HEK293 (cell line): Measurements from ENCODE around the gene PRDM10.

ENCODE experiments used
- CTCF ChIA-PET: fragments of 350-600 bp; formaldehyde crosslinking; extraction: SDS; loops from one replicate; lab custom pipeline; 2021; ENCODE audit warnings: antibody characterized with exemption; lab: Yijun Ruan, JAX
- POLR2A ChIA-PET: fragments of 300-600 bp; formaldehyde crosslinking; extraction: SDS; loops from one replicate; lab custom pipeline; 2020; ENCODE audit warnings: antibody characterized with exemption, inconsistent platforms; lab: Yijun Ruan, JAX
- H3K27ac ChIP-seq: fragments of 200-500 bp; sonication (Bioruptor generic); 2 replicates; pipeline ENCODE4 v1.5.1; 2014; ENCODE audit warnings: low read depth, low read length, control low read depth, inconsistent platforms; ENCODE audit errors: extremely low read depth
- H3K36me3 ChIP-seq, 2 experiments: fragments of 200-500 bp in 1 of 2; sonication (Bioruptor generic) in 1 of 2; 1 replicate in 1 of 2; 2 replicates in 1 of 2; pipeline ENCODE4 v1.5.1; 2014 to 2017; ENCODE audit warnings: inconsistent platforms in 2 of 2, low read length in 2 of 2; ENCODE audit not compliant: control insufficient read depth in 2 of 2, insufficient read depth in 1 of 2
- H3K4me1 ChIP-seq: fragments of 200-500 bp; sonication (Bioruptor generic); 2 replicates; pipeline ENCODE4 v1.5.1; 2014; ENCODE audit warnings: mild to moderate bottlenecking, low read length, inconsistent platforms; ENCODE audit not compliant: control insufficient read depth, insufficient read depth
- H3K4me3 ChIP-seq: 2 replicates; pipeline ENCODE4 v1.5.1; 2011; ENCODE audit warnings: low read depth, mild to moderate bottlenecking, control low read depth, low read length, moderate library complexity
- H3K9me3 ChIP-seq: fragments of 200-500 bp; sonication (Bioruptor generic); 2 replicates; pipeline ENCODE4 v1.5.1; 2014; ENCODE audit warnings: low read depth, low read length, inconsistent platforms; ENCODE audit not compliant: control insufficient read depth, insufficient read depth
- CTCF ChIP-seq: fragments of 450-650 bp; formaldehyde crosslinking; IDR thresholded peaks from 2 replicates; pipeline ENCODE4 v1.5.1; 2016; ENCODE audit warnings: missing biosample characterization, missing genetic modification characterization
- ELK4 ChIP-seq: IDR thresholded peaks from 2 replicates; pipeline ENCODE4 v1.6.1; 2011; ENCODE audit warnings: mild to moderate bottlenecking, low read depth, low read length, borderline replicate concordance
- FEZF1 ChIP-seq: fragments of 450-650 bp; formaldehyde crosslinking; IDR thresholded peaks from 2 replicates; pipeline ENCODE4 v1.5.1; 2016; ENCODE audit warnings: missing biosample characterization, missing genetic modification characterization
- GLI4 ChIP-seq: fragments of 450-650 bp; formaldehyde crosslinking; IDR thresholded peaks from 2 replicates; pipeline ENCODE4 v1.5.1; 2016; ENCODE audit warnings: missing biosample characterization, missing genetic modification characterization
- KLF7 ChIP-seq: fragments of 450-650 bp; formaldehyde crosslinking; IDR thresholded peaks from 2 replicates; pipeline ENCODE4 v1.5.1; 2016; ENCODE audit warnings: missing biosample characterization, missing genetic modification characterization, borderline replicate concordance
- SCRT1 ChIP-seq: fragments of 450-650 bp; formaldehyde crosslinking; IDR thresholded peaks from 2 replicates; pipeline ENCODE4 v1.5.1; 2016; ENCODE audit warnings: missing biosample characterization, missing genetic modification characterization, borderline replicate concordance
- ZIC2 ChIP-seq: fragments of 450-650 bp; formaldehyde crosslinking; IDR thresholded peaks from 2 replicates; pipeline ENCODE4 v1.5.1; 2016; ENCODE audit warnings: missing biosample characterization, missing genetic modification characterization
- ZNF114 ChIP-seq: fragments of 450-650 bp; formaldehyde crosslinking; IDR thresholded peaks from 2 replicates; pipeline ENCODE4 v1.5.0; 2017; ENCODE audit warnings: missing biosample characterization, missing genetic modification characterization
- ZNF133 ChIP-seq: fragments of 450-650 bp; formaldehyde crosslinking; IDR thresholded peaks from 2 replicates; pipeline ENCODE4 v1.5.1; 2016; ENCODE audit warnings: missing biosample characterization, missing genetic modification characterization
- ZNF174 ChIP-seq: fragments of 450-650 bp; formaldehyde crosslinking; IDR thresholded peaks from 2 replicates; pipeline ENCODE4 v1.5.0; 2017; ENCODE audit warnings: missing biosample characterization, mild to moderate bottlenecking, missing genetic modification characterization
- ZNF433 ChIP-seq: fragments of 450-650 bp; formaldehyde crosslinking; IDR thresholded peaks from 2 replicates; pipeline ENCODE4 v1.5.1; 2016; ENCODE audit warnings: missing biosample characterization, missing genetic modification characterization, low read depth
- ZNF48 ChIP-seq: fragments of 450-650 bp; formaldehyde crosslinking; IDR thresholded peaks from 2 replicates; pipeline ENCODE4 v1.5.1; 2016; ENCODE audit warnings: missing biosample characterization, missing genetic modification characterization
- ZNF585B ChIP-seq: fragments of 450-650 bp; formaldehyde crosslinking; IDR thresholded peaks from 2 replicates; pipeline ENCODE4 v1.5.1; 2016; ENCODE audit warnings: missing biosample characterization, missing genetic modification characterization
- ZNF629 ChIP-seq: fragments of 450-650 bp; formaldehyde crosslinking; IDR thresholded peaks from 2 replicates; pipeline ENCODE4 v1.5.1; 2017; ENCODE audit warnings: missing biosample characterization, missing genetic modification characterization
- ZNF654 ChIP-seq: fragments of 450-650 bp; formaldehyde crosslinking; IDR thresholded peaks from 2 replicates; pipeline ENCODE4 v1.5.1; 2016; ENCODE audit warnings: low read depth, missing biosample characterization, missing genetic modification characterization
- ZNF785 ChIP-seq: fragments of 450-650 bp; formaldehyde crosslinking; IDR thresholded peaks from 2 replicates; pipeline ENCODE4 v1.5.1; 2016; ENCODE audit warnings: missing biosample characterization, missing genetic modification characterization
- ZNF837 ChIP-seq: fragments of 450-650 bp; formaldehyde crosslinking; IDR thresholded peaks from 2 replicates; pipeline ENCODE4 v1.5.1; 2016; ENCODE audit warnings: missing biosample characterization, missing genetic modification characterization
- ZSCAN30 ChIP-seq: fragments of 450-650 bp; IDR thresholded peaks from 2 replicates; pipeline ENCODE4 v1.5.1; 2018; ENCODE audit warnings: missing biosample characterization, mild to moderate bottlenecking, missing genetic modification characterization, moderate library complexity
- TF ChIP-seq, protein P1 (sequence below): fragments of 450-650 bp; formaldehyde crosslinking; IDR thresholded peaks from 2 replicates; pipeline ENCODE4 v1.5.1; 2016; ENCODE audit warnings: missing biosample characterization, missing genetic modification characterization
- TF ChIP-seq, protein P2 (sequence below): sonication (generic); formaldehyde crosslinking; IDR thresholded peaks from 2 replicates; pipeline ENCODE4 v1.8.1; 2022; ENCODE audit warnings: mild to moderate bottlenecking, moderate library complexity, missing genetic modification reagents
- TF ChIP-seq, protein P3 (sequence below): fragments of 450-650 bp; formaldehyde crosslinking; IDR thresholded peaks from 2 replicates; pipeline ENCODE4 v1.5.1; 2017; ENCODE audit warnings: missing biosample characterization, missing genetic modification characterization

PRDM10 gene

DNA sequence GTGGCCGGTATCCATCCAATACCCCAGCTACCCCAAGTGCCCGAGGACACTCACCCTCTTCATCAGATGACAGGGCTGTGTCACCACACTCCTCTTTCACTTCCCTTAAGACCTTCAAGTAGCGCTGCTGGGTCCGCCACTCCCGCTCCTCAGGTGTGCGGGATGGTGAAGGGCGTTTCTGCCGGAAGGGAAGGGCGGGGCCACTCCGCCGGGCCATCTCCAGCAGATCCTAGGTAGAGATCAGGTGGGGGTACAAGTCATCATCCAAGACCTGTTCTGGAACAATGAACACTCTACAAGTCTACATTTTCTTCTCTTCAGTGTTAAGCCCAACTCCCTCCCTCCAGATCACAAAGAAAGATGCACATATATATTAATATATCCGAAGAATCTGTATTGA is 117.3 kb downstream of the PRDM10 start:
- POLR2A ChIA-PET = no interaction called here
- Histone ChIP-seq H3K27ac (no peak overlapping the region), H3K4me1 (no peaks in the 10 kb centered on the region), H3K4me3 (no peak overlapping the region), H3K36me3 (peaks cover 29 to 100% of the 10 kb centered on the region in 2 experiments), H3K9me3 (no peaks in the 10 kb centered on the region)
- CTCF ChIA-PET = no interaction called here
- no peak for TF ChIP-seq ZNF785 (tag by site-specific recombination)
- TF ChIP-seq ZSCAN30 (tag by site-specific recombination) = no peak
- no peak for TF ChIP-seq ZNF433 (tag by site-specific recombination)
- no peak for TF ChIP-seq CTCF
- TF ChIP-seq, protein P1, sequence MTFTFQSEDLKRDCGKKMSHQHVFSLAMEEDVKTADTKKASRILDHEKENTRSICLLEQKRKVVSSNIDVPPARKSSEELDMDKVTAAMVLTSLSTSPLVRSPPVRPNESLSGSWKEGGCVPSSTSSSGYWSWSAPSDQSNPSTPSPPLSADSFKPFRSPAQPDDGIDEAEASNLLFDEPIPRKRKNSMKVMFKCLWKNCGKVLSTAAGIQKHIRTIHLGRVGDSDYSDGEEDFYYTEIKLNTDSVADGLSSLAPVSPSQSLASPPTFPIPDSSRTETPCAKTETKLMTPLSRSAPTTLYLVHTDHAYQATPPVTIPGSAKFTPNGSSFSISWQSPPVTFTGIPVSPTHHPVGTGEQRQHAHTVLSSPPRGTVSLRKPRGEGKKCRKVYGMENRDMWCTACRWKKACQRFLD (tag by site-specific recombination) = no peak
- TF ChIP-seq ZNF174 (tag by site-specific recombination) = no peak
- TF ChIP-seq KLF7 (tag by site-specific recombination) = no peak
- TF ChIP-seq ZNF629 (tag by site-specific recombination) = no peak

DNA sequence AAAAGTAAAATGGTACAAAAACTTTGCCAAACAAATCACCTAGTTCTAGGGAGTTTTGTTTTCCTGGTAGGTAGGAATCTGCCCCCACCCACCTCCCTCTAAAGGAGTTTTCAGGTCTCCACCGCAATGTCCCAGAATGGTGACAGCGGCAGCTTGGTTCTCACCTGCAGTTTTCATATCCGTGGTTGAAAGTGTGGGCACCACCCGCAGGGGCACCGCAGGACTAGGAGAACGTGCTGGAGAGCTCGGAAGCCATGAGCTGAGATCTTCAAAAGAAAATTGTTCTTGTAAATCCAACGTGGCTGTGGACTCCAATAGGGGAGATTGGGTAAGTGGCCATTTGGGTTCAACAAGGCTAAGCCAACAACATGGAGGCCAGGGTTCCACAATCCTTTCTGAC is 118.1 kb downstream of the PRDM10 start:
- TF ChIP-seq ZNF174 (tag by site-specific recombination) = no peak
- no peak for TF ChIP-seq ZNF114 (tag by site-specific recombination)
- POLR2A ChIA-PET = interaction anchor here (0.6 kb wide), 1 partner anchor 196 kb away, joined by 4 read pairs; no protein-coding TSS in a partner anchor
- CTCF ChIA-PET = no interaction called here
- H3K9me3 ChIP-seq = no peaks in the 10 kb centered on the region
- H3K4me1 ChIP-seq = no peaks in the 10 kb centered on the region
- peaks cover 26 to 100% of the 10 kb centered on the region in 2 experiments for H3K36me3 ChIP-seq
- H3K27ac ChIP-seq = no peak overlapping the region
- H3K4me3 ChIP-seq = no peak overlapping the region

DNA sequence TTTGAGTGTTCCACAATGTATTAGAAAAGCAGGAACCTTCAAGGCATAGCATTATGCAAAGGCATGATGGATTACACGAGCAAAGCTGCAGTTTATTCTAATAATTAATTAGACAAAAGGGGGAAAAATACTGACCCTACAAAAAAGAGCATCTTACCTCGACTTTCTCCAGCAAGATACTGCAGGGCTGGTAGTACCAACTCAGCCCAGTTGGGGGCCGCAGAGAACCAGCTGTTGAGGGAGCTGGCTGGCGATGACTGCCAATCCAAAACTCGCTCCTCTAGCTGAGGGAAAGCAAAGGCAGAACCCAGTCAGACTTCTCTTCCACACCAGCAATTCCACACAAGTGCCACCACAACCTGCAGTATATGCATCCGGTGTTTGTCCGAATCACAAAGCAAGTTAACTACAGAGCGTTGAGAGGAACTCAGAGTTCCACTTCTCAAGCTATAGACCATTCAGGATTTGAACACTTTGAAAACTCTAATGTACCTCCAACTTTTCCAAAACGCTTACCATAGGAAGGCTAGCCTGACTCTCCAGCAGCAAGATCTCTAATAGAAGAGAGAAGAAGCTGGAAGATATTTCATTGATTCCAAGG is 121.0 kb downstream of the PRDM10 start:
- H3K9me3 ChIP-seq = no peaks in the 10 kb centered on the region
- no peaks in the 10 kb centered on the region for H3K4me1 ChIP-seq
- TF ChIP-seq ZNF654 (tag by site-specific recombination) (peak; percentile 27; the same call in 1 of the 2 replicates), ZIC2 (tag by site-specific recombination) (no peak)
- H3K27ac ChIP-seq = no peak overlapping the region
- CTCF ChIA-PET = interaction anchor here (0.5 to 1.4 kb wide), 18 partner anchors 9 to 550 kb away, joined by 3 to 8 read pairs (median 4); no protein-coding TSS in a partner anchor
- POLR2A ChIA-PET = interaction anchor here (0.6 to 0.9 kb wide), 2 partner anchors 19 to 290 kb away, joined by 3 read pairs; no protein-coding TSS in a partner anchor
- peaks cover 9 to 100% of the 10 kb centered on the region in 2 experiments for H3K36me3 ChIP-seq
- no peak overlapping the region for H3K4me3 ChIP-seq

GRCh38 chr11:129880311-129880710 is 122.3 kb downstream of the PRDM10 start:
- Histone ChIP-seq H3K4me3 (no peak overlapping the region), H3K4me1 (no peaks in the 10 kb centered on the region), H3K9me3 (no peaks in the 10 kb centered on the region), H3K36me3 (peaks cover 9 to 100% of the 10 kb centered on the region in 2 experiments), H3K27ac (no peak overlapping the region)
- ChIA-PET POLR2A (no interaction called here), CTCF (interaction anchor here (0.6 kb wide), 2 partner anchors 267 to 437 kb away, joined by 4 read pairs; no protein-coding TSS in a partner anchor)
- no peak for TF ChIP-seq GLI4 (tag by site-specific recombination)
- TF ChIP-seq ZNF133 (tag by site-specific recombination) = no peak
- TF ChIP-seq ZNF629 (tag by site-specific recombination) = no peak
- TF ChIP-seq, protein P2, sequence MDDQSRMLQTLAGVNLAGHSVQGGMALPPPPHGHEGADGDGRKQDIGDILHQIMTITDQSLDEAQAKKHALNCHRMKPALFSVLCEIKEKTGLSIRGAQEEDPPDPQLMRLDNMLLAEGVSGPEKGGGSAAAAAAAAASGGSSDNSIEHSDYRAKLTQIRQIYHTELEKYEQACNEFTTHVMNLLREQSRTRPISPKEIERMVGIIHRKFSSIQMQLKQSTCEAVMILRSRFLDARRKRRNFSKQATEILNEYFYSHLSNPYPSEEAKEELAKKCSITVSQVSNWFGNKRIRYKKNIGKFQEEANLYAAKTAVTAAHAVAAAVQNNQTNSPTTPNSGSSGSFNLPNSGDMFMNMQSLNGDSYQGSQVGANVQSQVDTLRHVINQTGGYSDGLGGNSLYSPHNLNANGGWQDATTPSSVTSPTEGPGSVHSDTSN (CRISPR knock-in tag) = no peak
- TF ChIP-seq ELK4 = no peak
- TF ChIP-seq, protein P3, sequence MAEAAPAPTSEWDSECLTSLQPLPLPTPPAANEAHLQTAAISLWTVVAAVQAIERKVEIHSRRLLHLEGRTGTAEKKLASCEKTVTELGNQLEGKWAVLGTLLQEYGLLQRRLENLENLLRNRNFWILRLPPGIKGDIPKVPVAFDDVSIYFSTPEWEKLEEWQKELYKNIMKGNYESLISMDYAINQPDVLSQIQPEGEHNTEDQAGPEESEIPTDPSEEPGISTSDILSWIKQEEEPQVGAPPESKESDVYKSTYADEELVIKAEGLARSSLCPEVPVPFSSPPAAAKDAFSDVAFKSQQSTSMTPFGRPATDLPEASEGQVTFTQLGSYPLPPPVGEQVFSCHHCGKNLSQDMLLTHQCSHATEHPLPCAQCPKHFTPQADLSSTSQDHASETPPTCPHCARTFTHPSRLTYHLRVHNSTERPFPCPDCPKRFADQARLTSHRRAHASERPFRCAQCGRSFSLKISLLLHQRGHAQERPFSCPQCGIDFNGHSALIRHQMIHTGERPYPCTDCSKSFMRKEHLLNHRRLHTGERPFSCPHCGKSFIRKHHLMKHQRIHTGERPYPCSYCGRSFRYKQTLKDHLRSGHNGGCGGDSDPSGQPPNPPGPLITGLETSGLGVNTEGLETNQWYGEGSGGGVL (tag by site-specific recombination) = no peak
- no peak for TF ChIP-seq ZNF48
- TF ChIP-seq ZNF585B (tag by site-specific recombination) = no peak
- TF ChIP-seq SCRT1 (tag by site-specific recombination) = no peak
- TF ChIP-seq FEZF1 (tag by site-specific recombination) = no peak
- TF ChIP-seq ZNF837 = no peak
